Measurements from ENCODE around the gene TLE5.
"Not testable (repeated sequence)": the region's sequence is repeated elsewhere in the genome, so short reads cannot be mapped to it uniquely, and the experiment has no call there.

Gene TLE5

DNA sequence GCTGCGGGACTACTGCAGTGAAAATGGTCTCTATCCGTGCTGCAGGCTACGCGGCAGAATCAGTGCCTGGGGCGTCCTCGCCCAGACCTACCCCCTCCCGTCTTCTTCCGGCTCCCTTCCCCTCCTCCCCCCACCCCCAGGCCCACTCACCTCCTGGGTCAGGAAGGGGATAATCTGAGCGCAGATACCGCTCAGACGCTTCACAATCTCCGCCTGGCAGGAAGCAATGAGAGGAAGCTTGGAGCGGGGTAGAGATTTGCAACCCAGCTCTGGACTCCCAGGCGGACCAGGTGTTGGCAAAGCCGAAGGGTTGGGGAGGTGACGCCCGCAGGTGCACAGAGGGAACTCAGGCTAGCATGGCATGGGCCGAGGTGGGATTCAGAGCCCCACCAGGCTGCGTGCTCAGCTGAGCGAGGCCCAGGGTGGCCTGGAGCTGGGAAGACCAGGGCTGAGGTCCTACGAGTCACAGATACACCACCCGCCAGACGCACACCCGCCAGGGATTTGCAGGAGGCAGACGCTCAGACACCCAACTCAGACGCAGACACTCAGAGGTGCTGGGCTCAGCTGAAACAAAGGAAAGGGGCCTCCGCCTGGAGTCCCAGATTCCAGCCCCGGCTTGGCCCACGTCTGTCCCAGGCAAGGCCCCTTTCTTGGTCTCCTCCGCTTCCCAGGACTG, 37.3 kb downstream of the TLE5 start:
- H3K4me3 Mint-ChIP-seq = no peak overlapping the region
- intact Hi-C loops (cut with micrococcal nuclease) = no loop called here
- H3K27ac Mint-ChIP-seq = no peak overlapping the region

DNA sequence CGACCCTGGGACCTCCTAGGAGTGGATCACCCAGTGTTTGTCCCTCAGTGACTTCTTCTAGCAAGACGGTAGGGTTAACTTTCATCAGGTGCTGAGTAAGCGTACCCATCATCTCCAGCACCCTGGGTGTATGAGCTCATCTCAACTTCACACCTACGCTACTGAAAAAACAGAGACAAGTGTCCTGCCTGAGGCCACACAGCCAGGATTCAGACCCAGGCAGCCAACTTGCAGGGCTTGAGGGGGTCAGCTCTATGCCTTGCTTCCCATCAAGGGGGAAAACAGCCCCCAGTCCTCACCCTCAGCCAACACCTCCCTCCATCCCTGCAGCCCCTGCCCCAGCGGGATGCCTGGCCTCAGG, 37.8 kb downstream of the TLE5 start:
- Mint-ChIP-seq H3K27ac (no peak overlapping the region), H3K4me3 (no peak overlapping the region), H3K27me3 (peaks cover 74% of the 10 kb centered on the region)

More for the DNA sequence above, 37.3 kb downstream of the TLE5 start:
- H3K27me3 Mint-ChIP-seq = peaks cover 76% of the 10 kb centered on the region
- H3K4me1 Mint-ChIP-seq (ENCODE audit: low read depth) = no peaks in the 10 kb centered on the region
- H3K36me3 Mint-ChIP-seq (ENCODE audit: low read depth) = no peaks in the 10 kb centered on the region
- no peaks in the 10 kb centered on the region for H3K9me3 Mint-ChIP-seq

DNA sequence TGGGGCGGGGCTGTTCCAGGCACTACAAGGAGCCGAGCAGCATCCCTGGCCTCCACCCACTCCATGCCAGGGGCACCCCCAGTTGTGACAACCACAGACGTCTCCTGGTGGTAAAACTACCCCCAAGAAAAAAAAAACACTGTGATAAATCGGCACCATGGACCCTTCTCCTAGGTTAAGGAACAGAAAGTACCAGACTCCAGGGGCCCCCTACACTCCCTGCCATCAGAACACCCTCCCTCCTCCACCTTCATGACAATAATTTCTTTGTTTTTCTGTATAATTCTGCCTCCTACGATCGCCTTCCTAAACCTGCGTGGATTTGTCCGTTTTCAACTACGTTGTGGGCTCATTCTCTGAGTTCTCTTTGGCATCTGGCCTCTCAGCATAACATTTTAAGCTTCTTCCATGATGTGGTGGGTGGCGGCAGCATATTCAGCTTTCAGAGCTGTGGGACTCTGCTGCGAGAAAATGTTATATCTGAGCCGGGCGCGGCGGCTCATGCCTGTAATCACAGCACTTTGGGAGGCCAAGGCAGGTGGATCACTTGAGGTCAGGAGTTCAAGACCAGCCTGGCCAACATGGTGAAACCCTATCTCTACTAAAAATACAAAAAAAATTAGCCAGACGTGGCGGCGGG, 41.9 kb downstream of the TLE5 start:
- intact Hi-C loops (cut with micrococcal nuclease) = no loop called here

More for the DNA sequence above, 37.8 kb downstream of the TLE5 start:
- H3K4me1 Mint-ChIP-seq (ENCODE audit: low read depth) = no peaks in the 10 kb centered on the region
- no peaks in the 10 kb centered on the region for H3K36me3 Mint-ChIP-seq (ENCODE audit: low read depth)
- no peaks in the 10 kb centered on the region for H3K9me3 Mint-ChIP-seq
- intact Hi-C loops (cut with micrococcal nuclease) = no loop called here

DNA sequence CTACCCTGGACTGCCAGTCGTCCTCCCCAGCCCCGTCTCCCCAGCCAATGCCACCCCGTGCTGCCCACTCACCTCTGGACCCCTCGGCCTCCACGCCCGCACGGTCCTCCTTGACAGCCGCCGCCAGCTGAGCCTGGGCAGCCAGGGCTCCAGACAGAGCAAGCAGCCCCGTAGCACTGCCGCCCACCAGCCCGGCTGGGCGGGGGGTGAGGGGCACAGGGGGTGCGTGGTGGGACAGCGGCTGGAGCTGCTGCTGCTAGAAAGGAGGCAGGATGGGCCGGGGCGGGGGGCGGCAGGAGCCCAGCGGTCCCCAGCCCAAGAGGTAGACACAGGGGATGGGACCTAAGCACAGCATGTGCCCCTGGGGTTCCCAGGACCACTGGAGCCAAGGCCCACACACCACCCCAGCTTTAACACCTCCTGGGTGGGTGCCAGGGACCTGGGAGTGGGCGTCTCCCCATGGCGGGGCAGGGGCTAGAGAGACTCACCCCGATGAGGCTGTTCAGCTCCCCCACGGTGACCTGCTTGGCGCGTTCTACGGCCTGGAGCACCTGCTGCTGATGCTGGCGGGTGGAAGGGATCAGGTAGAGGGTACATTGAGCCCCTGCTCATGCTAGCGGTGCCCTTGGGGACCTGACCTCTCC, 43.0 kb downstream of the TLE5 start:
- intact Hi-C loops (cut with micrococcal nuclease) = no loop called here
- Mint-ChIP-seq H3K4me3 (no peak overlapping the region), H3K4me1 (ENCODE audit: low read depth) (no peaks in the 10 kb centered on the region), H3K27me3 (peaks cover 32% of the 10 kb centered on the region), H3K36me3 (ENCODE audit: low read depth) (no peaks in the 10 kb centered on the region), H3K9me3 (no peaks in the 10 kb centered on the region), H3K27ac (no peak overlapping the region)

More for the DNA sequence above, 41.9 kb downstream of the TLE5 start:
- Mint-ChIP-seq H3K4me3 (no peak overlapping the region), H3K4me1 (ENCODE audit: low read depth) (no peaks in the 10 kb centered on the region), H3K27ac (no peak overlapping the region), H3K9me3 (no peaks in the 10 kb centered on the region), H3K36me3 (ENCODE audit: low read depth) (no peaks in the 10 kb centered on the region), H3K27me3 (peaks cover 43% of the 10 kb centered on the region)

DNA sequence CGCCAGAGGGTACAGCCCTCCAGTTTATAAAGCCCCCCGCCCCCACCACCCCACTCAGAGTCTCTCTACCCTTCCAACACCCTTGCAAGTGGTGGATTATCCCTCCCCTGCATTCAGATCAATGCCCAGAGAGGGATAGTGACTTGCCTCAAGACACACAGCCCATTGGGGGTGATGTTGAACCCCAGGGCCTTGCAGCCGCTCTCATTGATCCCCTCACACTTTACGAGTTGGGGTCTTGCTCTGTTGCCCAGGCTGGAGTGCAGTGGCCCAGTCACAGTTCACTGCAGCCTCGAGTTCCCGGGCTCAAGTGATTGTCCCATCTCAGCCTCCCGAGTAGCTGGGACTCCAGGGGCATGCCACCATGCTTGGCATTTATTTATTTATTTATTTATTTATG, 44.4 kb downstream of the TLE5 start:
- Mint-ChIP-seq H3K27ac (no peak overlapping the region), H3K27me3 (peaks cover 20% of the 10 kb centered on the region), H3K4me1 (ENCODE audit: low read depth) (no peaks in the 10 kb centered on the region), H3K9me3 (no peaks in the 10 kb centered on the region), H3K4me3 (no peak overlapping the region), H3K36me3 (ENCODE audit: low read depth) (no peaks in the 10 kb centered on the region)
- intact Hi-C loops (cut with micrococcal nuclease) = no loop called here

DNA sequence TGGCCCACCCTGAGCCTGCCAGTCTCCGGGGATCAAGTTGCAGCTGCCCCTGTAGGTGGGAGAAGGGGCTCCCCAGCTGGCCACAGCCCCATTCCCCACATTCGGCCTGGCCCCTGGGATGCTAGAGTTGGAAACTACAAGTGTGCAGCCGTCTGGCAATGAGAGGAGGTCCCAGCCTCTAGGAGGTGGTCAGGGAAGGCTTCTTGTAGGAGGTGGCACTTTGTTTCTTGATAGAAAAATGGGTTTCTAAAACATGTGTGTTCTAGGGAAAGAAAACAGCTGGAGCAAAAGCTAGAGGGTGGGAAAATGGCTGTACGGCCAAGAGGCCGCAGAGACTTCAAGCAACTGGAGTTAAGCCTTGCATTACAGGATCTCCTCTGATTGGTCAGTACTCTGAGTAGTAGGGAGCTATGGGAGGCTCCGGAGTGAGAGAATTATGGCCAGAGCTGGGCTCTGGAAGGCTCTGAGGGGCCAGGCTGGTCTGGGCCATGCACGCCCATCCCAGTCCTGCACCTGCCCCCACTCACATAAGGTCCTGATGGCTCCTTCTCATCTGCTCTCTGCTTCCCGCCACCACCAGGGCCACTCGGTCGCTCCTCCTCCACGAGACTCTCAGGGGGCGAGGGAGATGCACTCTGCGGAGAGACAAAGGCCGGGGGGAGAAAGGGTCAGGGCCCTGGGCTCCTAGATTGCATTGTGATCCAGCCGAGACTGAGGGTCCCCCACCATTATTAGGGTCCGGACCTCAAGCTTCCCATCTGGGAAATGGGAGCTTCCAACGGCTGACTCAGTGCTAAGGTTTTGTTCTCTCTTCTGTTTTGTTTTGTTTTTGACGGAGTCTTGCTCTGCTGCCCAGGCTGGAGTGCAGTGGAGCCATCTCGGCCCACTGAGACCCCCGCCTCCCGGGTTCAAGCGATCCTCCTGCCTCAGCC, 46.9 kb downstream of the TLE5 start:
- Mint-ChIP-seq H3K27me3 (peaks cover 21% of the 10 kb centered on the region), H3K4me1 (ENCODE audit: low read depth) (no peaks in the 10 kb centered on the region), H3K27ac (no peak overlapping the region), H3K9me3 (no peaks in the 10 kb centered on the region), H3K4me3 (no peak overlapping the region), H3K36me3 (ENCODE audit: low read depth) (no peaks in the 10 kb centered on the region)
- intact Hi-C loops (cut with micrococcal nuclease) = no loop called here

DNA sequence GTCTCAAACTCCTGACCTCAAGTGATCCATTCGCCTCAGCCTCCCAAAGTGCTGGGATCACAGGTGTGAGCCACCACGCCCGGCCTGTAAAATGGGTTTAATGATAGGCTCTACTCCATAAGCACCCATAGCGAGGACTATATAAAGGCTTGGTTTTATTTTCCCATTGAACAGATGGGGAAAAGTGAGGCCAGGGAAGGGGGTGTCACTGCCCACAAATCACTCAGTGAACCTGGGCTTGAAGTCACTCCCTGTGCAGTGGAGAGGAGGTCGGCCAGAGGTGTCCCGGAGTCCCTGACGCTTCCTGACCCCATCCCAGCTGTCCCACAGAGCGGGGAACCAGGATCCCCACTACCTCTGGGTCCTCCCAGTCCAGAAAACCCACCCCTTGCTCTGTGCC, 48.2 kb downstream of the TLE5 start:
- H3K4me1 Mint-ChIP-seq (ENCODE audit: low read depth) = no peaks in the 10 kb centered on the region
- H3K27ac Mint-ChIP-seq = no peak overlapping the region
- H3K27me3 Mint-ChIP-seq = peaks cover 16% of the 10 kb centered on the region
- H3K9me3 Mint-ChIP-seq = no peaks in the 10 kb centered on the region
- no peaks in the 10 kb centered on the region for H3K36me3 Mint-ChIP-seq (ENCODE audit: low read depth)
- no peak overlapping the region for H3K4me3 Mint-ChIP-seq
- intact Hi-C loops (cut with micrococcal nuclease) = no loop called here

DNA sequence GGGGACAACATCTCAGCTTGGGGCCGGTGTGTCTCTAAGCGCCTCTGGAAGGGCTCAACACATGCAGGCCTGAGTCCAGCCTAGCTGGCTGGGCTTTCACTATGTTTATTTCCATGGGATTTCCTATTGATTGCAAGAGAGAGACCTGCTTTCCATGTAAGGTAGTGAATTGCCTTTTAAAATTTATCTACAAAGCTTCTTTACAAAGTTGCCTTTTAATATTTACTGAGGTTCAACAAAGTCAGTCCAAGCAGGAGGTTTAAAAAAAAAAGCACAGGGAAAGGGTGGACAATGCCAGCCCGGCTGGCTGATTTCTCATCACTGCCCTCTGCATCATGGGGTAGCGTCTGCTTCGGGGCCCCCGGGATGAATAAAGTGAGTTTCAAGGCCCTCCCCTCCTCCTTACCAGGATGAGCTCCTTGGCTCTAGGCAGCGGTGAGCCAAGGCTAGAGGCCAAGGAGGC, 49.0 kb downstream of the TLE5 start:
- Mint-ChIP-seq H3K36me3 (ENCODE audit: low read depth) (no peaks in the 10 kb centered on the region), H3K4me1 (ENCODE audit: low read depth) (no peaks in the 10 kb centered on the region), H3K9me3 (no peaks in the 10 kb centered on the region), H3K27me3 (peaks cover 12% of the 10 kb centered on the region), H3K27ac (no peak overlapping the region), H3K4me3 (no peak overlapping the region)
- intact Hi-C loops (cut with micrococcal nuclease) = no loop called here

DNA sequence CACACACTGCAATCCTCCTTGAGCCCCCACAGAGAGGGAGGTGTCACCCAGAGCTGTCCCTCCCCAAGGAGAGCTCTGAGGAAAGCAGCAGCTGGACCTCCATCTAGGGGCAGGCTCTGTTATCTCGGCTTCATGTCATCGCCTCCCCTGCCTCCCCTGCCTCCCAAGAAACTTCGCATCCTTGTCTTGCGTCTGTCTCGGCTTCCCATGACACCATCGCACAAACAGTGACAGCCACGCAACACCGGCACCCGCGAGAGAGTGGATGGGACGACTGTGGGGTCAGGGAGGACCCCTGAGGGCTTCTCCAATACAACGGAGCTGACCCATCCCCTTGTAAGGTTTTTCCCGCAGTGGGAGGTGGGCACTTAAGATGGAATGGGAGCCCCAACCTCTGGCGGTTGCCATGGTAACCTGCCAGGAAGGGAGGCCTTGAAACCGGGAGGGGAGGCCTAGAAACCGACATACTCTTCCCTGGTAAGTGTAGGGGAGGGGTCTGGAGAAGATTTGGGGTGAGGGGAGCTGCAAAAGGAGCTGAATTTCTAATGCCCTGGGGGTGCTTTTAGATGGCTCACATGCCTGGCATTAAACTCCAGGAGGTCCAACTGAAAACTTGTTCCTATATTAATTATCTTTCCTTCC, 49.6 kb downstream of the TLE5 start:
- intact Hi-C loops (cut with micrococcal nuclease) = no loop called here
- Mint-ChIP-seq H3K27ac (no peak overlapping the region), H3K36me3 (ENCODE audit: low read depth) (no peaks in the 10 kb centered on the region), H3K4me3 (no peak overlapping the region), H3K9me3 (no peaks in the 10 kb centered on the region), H3K27me3 (peaks cover 12% of the 10 kb centered on the region), H3K4me1 (ENCODE audit: low read depth) (no peaks in the 10 kb centered on the region)

DNA sequence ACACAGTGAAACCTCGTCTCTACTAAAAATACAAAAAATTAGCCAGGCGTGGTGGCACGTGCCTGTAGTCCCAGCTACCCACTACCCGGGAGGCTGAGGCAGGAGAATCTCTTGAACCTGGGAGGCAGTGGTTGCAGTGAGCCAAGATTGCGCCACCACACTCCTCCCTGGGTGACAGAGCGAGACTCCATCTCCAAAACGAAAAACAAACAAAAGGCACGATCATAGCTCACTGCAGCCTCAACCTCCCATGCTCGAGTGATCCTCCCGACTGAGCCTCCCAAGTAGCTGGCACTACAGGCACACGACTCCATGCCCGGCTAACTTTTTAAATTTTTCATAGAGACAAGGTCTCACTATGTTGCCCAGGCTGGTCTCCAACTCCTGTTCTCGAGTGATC, 50.2 kb downstream of the TLE5 start:
- intact Hi-C loops (cut with micrococcal nuclease); H3K36me3 Mint-ChIP-seq (ENCODE audit: low read depth); H3K9me3 Mint-ChIP-seq; H3K27ac Mint-ChIP-seq; H3K4me3 Mint-ChIP-seq; H3K4me1 Mint-ChIP-seq (ENCODE audit: low read depth): not testable (repeated sequence)
- peaks cover 12% of the 10 kb centered on the region for H3K27me3 Mint-ChIP-seq

DNA sequence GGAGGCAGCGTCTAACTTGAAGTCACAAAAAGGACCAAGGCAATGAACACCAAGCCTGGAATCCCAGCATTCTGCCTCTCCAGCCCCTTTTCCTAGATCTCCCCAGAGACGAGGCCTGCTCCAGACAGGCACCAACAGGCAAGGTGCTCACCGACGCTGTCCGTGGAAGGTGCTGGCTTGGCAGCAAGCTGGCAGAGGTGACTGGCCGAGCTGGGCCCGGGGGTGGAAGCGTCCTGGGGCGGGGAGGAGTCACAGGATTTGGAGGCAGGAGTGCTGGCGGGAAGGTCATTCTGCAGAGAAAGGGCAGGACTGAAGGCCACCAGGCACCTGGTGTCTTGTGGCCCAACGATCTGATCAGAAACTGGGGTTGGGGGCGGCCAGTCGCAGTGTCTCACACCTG, 51.4 kb downstream of the TLE5 start:
- Mint-ChIP-seq H3K4me3 (no peak overlapping the region), H3K4me1 (ENCODE audit: low read depth) (no peaks in the 10 kb centered on the region), H3K9me3 (no peaks in the 10 kb centered on the region), H3K27me3 (peaks cover 12% of the 10 kb centered on the region), H3K36me3 (ENCODE audit: low read depth) (no peaks in the 10 kb centered on the region), H3K27ac (no peak overlapping the region)
- intact Hi-C loops (cut with micrococcal nuclease) = no loop called here

DNA sequence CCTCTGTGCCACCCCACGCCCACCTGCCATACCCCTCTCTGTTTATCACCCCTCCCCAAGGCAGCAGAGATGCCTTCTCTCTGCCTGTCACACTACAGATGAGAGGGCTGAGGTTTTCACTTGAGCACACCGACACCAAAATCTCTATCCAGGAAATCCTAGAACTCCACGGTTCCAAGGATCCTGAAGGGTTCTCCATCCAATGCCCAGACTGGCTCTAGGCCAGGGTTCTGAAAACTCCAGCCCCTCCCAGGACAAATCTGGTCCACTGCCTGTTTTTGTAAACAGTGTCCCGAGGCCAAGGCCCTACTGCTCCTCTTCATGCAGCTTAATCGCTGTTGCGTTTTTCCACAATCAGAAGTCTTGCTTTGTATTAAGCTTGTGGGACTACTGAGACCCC, 53.3 kb downstream of the TLE5 start:
- Mint-ChIP-seq H3K36me3 (ENCODE audit: low read depth) (no peaks in the 10 kb centered on the region), H3K27ac (no peak overlapping the region), H3K4me1 (ENCODE audit: low read depth) (no peaks in the 10 kb centered on the region), H3K27me3 (peaks cover 26% of the 10 kb centered on the region), H3K4me3 (no peak overlapping the region), H3K9me3 (no peaks in the 10 kb centered on the region)
- intact Hi-C loops (cut with micrococcal nuclease) = no loop called here

DNA sequence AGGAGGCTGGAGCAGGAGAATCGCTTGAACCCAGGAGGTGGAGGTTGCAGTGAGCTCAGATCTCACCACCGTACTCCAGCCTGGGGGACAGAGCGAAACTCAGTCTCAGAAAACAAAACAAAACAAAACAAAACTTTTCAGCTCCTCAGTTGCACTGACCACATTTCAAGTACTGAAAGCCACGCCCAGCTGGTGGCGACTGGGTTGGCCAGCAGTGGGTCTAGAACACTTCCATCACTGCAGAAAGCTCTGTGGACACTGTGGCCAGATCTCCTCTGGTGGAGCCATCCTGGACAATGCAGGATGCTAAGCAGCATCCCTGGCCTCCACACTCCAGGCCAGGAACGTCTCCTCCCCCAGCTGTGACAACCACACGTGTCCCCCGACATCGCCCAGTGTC, 54.3 kb downstream of the TLE5 start:
- Mint-ChIP-seq H3K27me3 (peaks cover 24% of the 10 kb centered on the region), H3K27ac (no peak overlapping the region), H3K36me3 (ENCODE audit: low read depth) (no peaks in the 10 kb centered on the region), H3K9me3 (no peaks in the 10 kb centered on the region), H3K4me1 (ENCODE audit: low read depth) (no peaks in the 10 kb centered on the region), H3K4me3 (no peak overlapping the region)
- intact Hi-C loops (cut with micrococcal nuclease) = no loop called here
